Gastroesophageal sphincter (tissue), 4 donors: ENCODE data around the gene CPNE9. TPM values are rescaled to one million over a fixed set of nuclear protein-coding genes. Genes with fewer than 3 reads are reported as not detected.

Source experiments
- ATAC-seq: fragments of 150-250 bp; one replicate; pipeline ENCODE4 v1.9.1; 2016; ENCODE audit warnings: mild to moderate bottlenecking, moderate library complexity
- H3K27ac ChIP-seq, 4 donors: fragments of 200-600 bp; sonication (generic) in 3 of 4; 1 replicate in 3 of 4; 2 replicates in 1 of 4; pipeline ENCODE4 v1.5.1; 2016 to 2019
- H3K27me3 ChIP-seq: fragments of 200-600 bp; sonication (generic); one replicate; pipeline ENCODE4 v1.5.1; 2019
- H3K36me3 ChIP-seq, 2 donors: fragments of 200-600 bp; sonication (generic); one replicate each; pipeline ENCODE4 v1.5.1; 2019; ENCODE audit warnings: control low read depth in 1 of 2
- H3K4me1 ChIP-seq, 3 donors: fragments of 200-600 bp; sonication (generic); 1 replicate in 2 of 3; 2 replicates in 1 of 3; pipeline ENCODE4 v1.5.1; 2016 to 2019; ENCODE audit warnings: control low read depth in 2 of 3
- H3K4me3 ChIP-seq, 2 donors: fragments of 200-600 bp; sonication (generic); one replicate each; pipeline ENCODE4 v1.5.1; 2019; ENCODE audit warnings: mild to moderate bottlenecking in 1 of 2, moderate library complexity in 1 of 2
- H3K9me3 ChIP-seq, 3 donors: fragments of 200-600 bp; sonication (generic); one replicate each; pipeline ENCODE4 v1.5.1; 2017 to 2019; ENCODE audit warnings: control low read depth in 2 of 3
- EP300 ChIP-seq: sonication (generic); formaldehyde crosslinking; IDR thresholded peaks from one replicate; pipeline ENCODE4 v1.6.1; 2017; ENCODE audit warnings: antibody characterized with exemption, mild to moderate bottlenecking
- POLR2A ChIP-seq, 2 donors: fragments of 450-650 bp; IDR thresholded peaks; one replicate each; pipeline ENCODE4 v1.6.1; 2017; ENCODE audit warnings: antibody characterized with exemption in 2 of 2, mild to moderate bottlenecking in 2 of 2, moderate library complexity in 1 of 2
- POLR2AphosphoS5 ChIP-seq: sonication (generic); formaldehyde crosslinking; IDR thresholded peaks from one replicate; pipeline ENCODE4 v1.6.1; 2017; ENCODE audit warnings: antibody characterized with exemption
- WGBS, 2 donors: methylation state at CpG; one replicate each; pipeline ENCODE4 v1.1.5; 2018; ENCODE audit warnings: low coverage in 1 of 2; 5-methylcytosine and 5-hydroxymethylcytosine counted together
- total RNA-seq, 4 donors: library from RNA; depleted of rRNA; stranded (reverse); fragments of >200 nt; gene quantifications; one replicate each; pipeline ENCODE4 v1.1.0, GENCODE V29; 2016
- TF ChIP-seq, protein P1 (sequence below), 4 experiments: fragments of 200-600 bp in 2 of 4; fragments of 450-650 bp in 2 of 4; sonication (generic) in 1 of 4; IDR thresholded peaks; one replicate each; pipeline ENCODE4 v1.5.1; 2017 to 2019; ENCODE audit warnings: antibody characterized with exemption in 4 of 4, mild to moderate bottlenecking in 2 of 4, moderate library complexity in 2 of 4

The CPNE9 gene
- total RNA-seq, 4 donors from 2014 or later = 1.1 TPM; not detected in 3

DNA sequence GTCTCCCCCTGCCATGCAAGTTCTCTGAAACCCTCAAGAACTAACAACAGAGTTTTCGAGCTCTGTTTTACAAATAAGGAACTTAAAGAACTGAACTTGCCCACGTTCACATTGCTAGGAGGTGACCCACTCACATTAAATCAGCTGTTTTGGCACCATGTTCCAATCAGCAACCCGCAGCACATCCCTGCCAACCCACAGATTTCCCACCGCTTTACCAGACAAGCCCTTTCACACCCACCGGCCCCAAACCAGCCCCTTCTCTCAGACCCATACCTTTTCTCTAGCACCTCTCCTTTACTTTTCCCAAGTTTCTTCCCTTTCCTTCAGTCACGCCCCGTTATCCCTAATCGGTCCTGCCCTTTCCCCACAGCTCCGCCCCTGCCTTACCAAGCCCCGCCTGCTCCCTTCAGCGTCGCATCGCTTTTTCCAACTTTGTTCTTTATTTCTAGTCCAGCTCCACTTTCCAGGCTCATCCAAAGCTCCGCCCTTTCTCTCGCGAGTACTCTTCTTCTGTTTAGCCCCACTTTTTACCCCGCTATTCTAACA lies 27.1 kb downstream of the CPNE9 start:
- H3K36me3 ChIP-seq = peaks cover 0 to 18% of the 10 kb centered on the region in 2 donors
- no peaks in the 10 kb centered on the region for H3K9me3 ChIP-seq
- ATAC-seq = peak; percentile 86
- H3K27me3 ChIP-seq = no peaks in the 10 kb centered on the region
- WGBS, 2 donors = 0% methylated on average over 11 to 16 of the region's 17 CpGs
- H3K4me1 ChIP-seq = peaks cover 3 to 49% (median 14%) of the 10 kb centered on the region in 3 donors
- H3K4me3 ChIP-seq = peak overlapping the region; percentile 29 to 87
- TF ChIP-seq POLR2A (IDR thresholded peaks at IDR 0.05) = no peak
- TF ChIP-seq, protein P1, sequence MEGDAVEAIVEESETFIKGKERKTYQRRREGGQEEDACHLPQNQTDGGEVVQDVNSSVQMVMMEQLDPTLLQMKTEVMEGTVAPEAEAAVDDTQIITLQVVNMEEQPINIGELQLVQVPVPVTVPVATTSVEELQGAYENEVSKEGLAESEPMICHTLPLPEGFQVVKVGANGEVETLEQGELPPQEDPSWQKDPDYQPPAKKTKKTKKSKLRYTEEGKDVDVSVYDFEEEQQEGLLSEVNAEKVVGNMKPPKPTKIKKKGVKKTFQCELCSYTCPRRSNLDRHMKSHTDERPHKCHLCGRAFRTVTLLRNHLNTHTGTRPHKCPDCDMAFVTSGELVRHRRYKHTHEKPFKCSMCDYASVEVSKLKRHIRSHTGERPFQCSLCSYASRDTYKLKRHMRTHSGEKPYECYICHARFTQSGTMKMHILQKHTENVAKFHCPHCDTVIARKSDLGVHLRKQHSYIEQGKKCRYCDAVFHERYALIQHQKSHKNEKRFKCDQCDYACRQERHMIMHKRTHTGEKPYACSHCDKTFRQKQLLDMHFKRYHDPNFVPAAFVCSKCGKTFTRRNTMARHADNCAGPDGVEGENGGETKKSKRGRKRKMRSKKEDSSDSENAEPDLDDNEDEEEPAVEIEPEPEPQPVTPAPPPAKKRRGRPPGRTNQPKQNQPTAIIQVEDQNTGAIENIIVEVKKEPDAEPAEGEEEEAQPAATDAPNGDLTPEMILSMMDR (IDR thresholded peaks at IDR 0.05) = peak in 1 of 4 experiments; percentile 17
- H3K27ac ChIP-seq = peak overlapping the region; percentile 24 to 99 (median 97)

DNA sequence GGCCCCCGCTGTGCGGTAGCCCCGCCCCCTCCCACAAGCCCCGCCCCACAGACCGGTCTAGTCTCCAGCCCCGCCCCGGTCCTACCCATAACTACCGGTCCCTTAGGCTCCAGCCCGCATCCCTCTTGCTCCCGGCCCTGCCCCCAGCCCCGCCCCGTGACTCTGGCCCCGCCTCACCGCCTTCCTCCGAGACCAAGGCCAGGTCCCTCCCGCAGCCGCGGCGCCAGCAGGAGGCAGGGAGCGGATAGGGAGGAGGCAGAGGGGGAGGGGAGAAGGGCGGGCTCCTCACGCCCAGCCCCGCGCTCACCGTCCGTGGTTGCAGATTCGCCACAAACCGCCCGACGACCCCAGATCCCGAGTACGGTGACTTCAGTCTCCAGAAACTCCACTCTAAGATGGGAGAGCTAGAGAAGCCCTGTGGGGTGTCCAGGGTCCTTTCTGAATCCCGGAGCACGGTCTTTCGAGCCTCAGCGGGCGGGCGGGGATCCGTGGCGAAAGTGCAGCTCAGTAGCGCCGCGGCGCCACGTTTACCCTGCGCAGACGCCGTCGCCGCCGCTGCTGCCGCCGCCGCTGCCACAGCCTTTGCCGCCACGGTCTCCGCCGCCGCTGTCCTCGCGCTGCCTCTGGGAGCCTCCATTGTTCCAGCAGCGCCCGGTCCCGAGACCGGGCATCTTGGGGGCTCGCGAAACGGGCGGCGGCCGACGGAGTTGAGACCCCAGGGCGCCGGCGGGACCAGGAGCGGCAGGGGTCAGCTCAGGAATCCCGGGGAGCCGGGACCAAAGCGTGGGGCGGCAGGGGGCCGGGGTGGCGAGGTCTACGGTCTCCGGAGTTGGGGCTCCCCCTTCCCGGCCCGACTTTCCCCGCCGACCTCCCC lies 27.8 kb downstream of the CPNE9 start, which contains the start of gene BRPF1:
Gene BRPF1 (plus strand): TSS at position 530 of the 874 bp plus-strand sequence. CDS start 2,406 bp downstream, outside the sequence.
- H3K9me3 ChIP-seq = no peaks in the 10 kb centered on the region
- peak; percentile 98 for ATAC-seq
- peak within 1 kb of the TSS; percentile 82 to 99 (median 97) for H3K27ac ChIP-seq
- peaks cover 3 to 50% (median 14%) of the 10 kb centered on the region in 3 donors for H3K4me1 ChIP-seq
- 0% methylated on average over 2 of the region's 88 CpGs; no CpG with 5 or more reads in 1 of the 2 donors for WGBS, 2 donors
- TF ChIP-seq EP300 (no peak), POLR2A (IDR thresholded peaks at IDR 0.05) (peak; percentile 47 to 66), POLR2AphosphoS5 (peak; percentile 49)
- TF ChIP-seq, protein P1 (IDR thresholded peaks at IDR 0.05) = peak in 2 of 4 experiments; percentile 13 to 34
- H3K27me3 ChIP-seq = no peaks in the 10 kb centered on the region
- peak within 1 kb of the TSS; percentile 87 to 93 for H3K4me3 ChIP-seq
- H3K36me3 ChIP-seq = peaks cover 0 to 25% of the 10 kb centered on the region in 2 donors

DNA sequence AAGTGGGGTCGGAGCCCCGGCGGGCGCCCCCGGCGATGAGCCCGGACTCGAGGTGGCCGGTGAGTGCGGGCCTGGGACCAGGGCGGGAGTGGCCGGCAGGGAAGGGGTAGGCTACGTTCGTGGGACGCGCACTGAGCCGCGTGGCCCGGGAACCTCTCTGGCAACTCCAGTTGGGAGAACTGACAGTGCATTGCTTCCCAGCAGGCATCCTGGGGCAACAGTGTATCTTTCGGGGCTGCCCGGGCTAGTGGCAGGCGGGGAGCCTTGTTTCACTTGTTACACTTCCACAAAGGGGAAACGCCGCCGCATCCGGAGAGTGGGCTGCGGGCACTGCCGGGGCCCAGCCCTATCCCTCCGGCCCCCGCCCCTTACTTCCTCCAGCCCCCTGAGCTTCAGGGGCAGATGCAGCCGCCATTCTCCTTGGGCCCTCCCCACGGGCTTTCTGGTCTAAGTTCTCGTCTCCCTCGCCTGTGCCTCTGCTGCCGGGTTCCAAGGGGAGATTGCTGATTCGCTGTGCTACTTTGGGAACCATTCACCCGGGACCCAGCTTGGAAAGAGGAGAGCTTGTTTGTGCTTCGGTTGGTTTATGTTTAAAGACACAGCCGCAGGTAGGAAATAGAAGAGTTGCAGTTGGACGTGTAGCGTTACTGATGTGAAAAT lies 28.6 kb downstream of the CPNE9 start:
- H3K4me3 ChIP-seq = peak overlapping the region; percentile 87 to 93
- H3K27ac ChIP-seq = peak overlapping the region; percentile 82 to 99 (median 97)
- 0% methylated on average over 2 to 5 of the region's 41 CpGs for WGBS, 2 donors
- peaks cover 0 to 33% of the 10 kb centered on the region in 2 donors for H3K36me3 ChIP-seq
- no peaks in the 10 kb centered on the region for H3K9me3 ChIP-seq
- H3K4me1 ChIP-seq = peaks cover 3 to 50% (median 14%) of the 10 kb centered on the region in 3 donors
- TF ChIP-seq EP300 (no peak), POLR2AphosphoS5 (no peak), POLR2A (IDR thresholded peaks at IDR 0.05) (no peak)
- TF ChIP-seq, protein P1 (IDR thresholded peaks at IDR 0.05) = no peak
- ATAC-seq = no peak
- H3K27me3 ChIP-seq = no peaks in the 10 kb centered on the region

DNA sequence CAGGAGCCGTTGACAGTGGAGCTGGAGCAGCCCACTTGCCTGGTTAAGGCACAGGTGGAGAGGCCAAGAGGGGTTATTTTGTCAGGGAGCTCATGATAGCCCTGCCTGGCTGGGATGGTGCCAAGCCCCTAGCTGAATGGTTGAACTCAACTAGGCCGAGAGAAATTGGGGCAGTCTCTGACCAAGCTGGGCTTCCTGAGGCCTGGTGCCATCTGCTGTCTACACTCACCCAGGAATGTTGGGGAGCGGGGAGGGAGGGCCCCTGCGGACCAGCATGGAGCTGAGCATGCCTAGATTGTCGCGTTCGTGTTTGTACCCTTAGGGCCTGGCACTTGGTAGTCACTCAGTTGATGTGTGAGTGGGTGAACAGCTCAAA lies 29.1 kb downstream of the CPNE9 start:
- no peak for ATAC-seq
- TF ChIP-seq POLR2A (IDR thresholded peaks at IDR 0.05) = no peak
- TF ChIP-seq POLR2AphosphoS5 = no peak
- no peak for TF ChIP-seq EP300
- TF ChIP-seq, protein P1 (IDR thresholded peaks at IDR 0.05) = no peak
- no peaks in the 10 kb centered on the region for H3K27me3 ChIP-seq
- H3K36me3 ChIP-seq = peaks cover 0 to 38% of the 10 kb centered on the region in 2 donors
- no peaks in the 10 kb centered on the region for H3K9me3 ChIP-seq
- peak overlapping the region in 2 of 4 donors; percentile 96 to 98 for H3K27ac ChIP-seq
- WGBS, 2 donors = no CpG with 5 or more reads among the region's 7 CpGs
- peaks cover 3 to 50% (median 14%) of the 10 kb centered on the region in 3 donors for H3K4me1 ChIP-seq
- H3K4me3 ChIP-seq = peak overlapping the region; percentile 87 to 93
